GM18499 (cell line): ENCODE measurements around the gene UBL3.
A peak's percentile ranks its signal among the peaks of the same experiment; 100 is the strongest.

Experiments used
- ATAC-seq: cut with Tn5 transposase; IDR thresholded peaks from one replicate; pipeline ENCODE4 v1.9.1; 2021; ENCODE audit warnings: moderate number of reproducible peaks; ENCODE audit not compliant: insufficient read depth, unreplicated experiment

Gene UBL3

DNA sequence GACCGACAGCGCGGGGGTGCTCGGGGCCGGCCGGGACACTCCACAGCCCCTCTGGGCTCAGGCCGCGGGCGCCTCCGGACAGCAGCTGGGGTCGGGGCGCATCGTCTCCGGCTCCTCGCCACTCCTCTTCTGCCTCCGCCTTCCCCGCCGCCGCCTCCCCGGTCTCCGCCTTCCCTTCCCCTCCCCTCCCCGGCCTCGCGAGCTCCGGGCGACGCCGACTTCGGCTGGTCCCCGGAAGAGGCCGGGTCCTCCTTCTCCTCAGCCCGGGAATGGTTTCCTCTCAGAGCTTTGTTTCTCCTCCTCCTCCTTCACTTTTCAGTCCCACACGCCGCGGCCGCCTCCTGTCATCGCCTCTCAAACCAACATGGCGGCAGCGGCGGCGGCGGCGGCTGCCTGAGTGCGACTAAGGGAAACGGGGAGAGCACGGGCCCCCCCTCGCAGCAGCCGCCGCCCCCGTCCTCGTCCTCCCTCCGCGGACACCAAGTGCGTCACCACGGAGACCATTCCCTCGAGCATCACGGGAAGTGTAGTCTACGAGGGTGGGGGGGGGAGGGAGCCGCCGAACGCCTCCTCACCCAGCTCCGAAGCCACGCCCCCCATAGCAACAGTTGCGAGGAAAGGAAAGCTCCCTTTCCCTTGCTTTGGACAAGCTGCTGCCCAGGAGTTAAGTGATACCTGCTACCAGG is at the start of gene UBL3:
UBL3 (minus strand) TSS at position 405 of the 686 bp plus-strand sequence. CDS start 1,079 bp downstream, outside the sequence.
- peak; percentile 34 for ATAC-seq

DNA sequence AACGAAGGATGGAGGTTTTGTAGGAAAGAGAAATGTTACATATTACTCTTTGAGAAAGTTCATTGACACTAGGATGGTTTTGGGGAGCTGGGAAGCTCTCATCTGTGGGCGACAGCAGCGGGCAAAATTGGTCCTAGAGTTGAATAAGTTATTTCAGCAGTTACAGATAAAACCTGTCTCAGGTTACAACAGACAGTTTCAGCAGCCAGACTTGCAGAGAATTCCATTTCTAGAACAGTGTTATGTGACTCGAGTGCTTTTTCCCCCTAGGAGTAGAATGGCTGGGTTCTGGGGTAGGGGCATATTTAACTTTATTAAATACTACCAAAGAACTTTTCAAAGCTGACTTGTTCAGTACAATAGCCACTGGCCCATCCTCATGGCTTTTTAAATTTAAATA is 46.7 kb upstream of the UBL3 start:
- no peak for ATAC-seq

- no peak for ATAC-seq
Measured at GRCh38 chr13:29893438-29893837, 43.0 kb upstream of the UBL3 start.

DNA sequence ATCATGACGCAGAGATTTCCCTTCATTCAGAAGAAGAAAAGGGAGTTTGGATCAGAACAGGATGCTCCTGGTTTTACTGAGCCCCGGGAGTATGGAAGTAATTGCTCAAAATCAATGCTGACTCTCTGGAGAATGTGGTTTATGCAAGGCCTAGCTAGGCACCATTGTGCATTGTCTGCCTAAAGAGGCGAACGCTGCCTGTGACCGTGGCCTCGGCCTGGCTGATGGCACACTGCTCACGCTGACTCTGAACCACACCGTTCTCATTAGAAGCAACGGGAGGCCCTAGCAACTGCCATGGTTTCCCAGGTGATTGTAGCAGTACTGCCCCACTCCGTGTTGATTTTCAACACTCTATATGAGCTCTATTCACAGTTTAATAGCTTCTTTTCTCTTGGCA is 41.7 kb upstream of the UBL3 start:
- no peak for ATAC-seq

GRCh38 chr13:29889111-29889510 is 38.7 kb upstream of the UBL3 start:
- ATAC-seq: no peak

DNA sequence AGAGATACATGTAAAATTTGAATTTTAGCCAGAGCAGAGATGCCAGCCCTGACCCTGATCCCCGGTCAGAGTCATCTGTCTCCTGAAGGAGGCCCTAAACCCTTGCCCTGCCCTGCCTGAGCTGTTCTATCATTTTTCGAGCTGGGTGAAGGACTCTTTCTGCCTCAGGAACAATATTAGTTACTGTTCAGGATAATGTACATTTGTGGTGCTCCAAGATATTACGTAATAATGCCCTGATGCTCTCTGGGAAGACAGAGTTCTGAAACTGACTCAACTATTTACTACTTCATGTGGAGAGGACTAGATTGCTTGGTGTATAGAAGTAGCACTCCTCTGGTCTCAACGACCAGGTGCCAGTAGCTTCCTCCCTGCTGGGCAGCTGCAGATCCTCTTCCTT is 37.9 kb upstream of the UBL3 start:
- no peak for ATAC-seq

DNA sequence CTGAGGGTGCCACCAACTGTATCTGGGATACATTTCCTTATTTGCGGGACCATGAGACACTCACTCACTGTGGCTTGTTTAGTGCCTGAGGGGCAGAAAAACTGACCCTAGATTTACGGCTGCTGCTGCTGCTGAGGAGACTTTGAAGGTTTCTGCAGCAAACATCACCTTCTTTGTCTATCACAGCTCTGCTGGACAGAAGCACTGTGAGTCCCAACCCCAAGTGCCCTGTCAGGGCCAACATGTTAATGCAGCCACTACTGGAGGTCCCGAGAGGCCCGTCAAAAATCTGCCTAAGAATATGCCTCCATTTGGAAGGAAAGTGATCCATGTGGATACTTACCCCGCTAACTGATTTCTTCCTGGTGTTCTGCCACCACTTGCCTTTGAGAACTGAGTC is 37.3 kb upstream of the UBL3 start:
- ATAC-seq: no peak

DNA sequence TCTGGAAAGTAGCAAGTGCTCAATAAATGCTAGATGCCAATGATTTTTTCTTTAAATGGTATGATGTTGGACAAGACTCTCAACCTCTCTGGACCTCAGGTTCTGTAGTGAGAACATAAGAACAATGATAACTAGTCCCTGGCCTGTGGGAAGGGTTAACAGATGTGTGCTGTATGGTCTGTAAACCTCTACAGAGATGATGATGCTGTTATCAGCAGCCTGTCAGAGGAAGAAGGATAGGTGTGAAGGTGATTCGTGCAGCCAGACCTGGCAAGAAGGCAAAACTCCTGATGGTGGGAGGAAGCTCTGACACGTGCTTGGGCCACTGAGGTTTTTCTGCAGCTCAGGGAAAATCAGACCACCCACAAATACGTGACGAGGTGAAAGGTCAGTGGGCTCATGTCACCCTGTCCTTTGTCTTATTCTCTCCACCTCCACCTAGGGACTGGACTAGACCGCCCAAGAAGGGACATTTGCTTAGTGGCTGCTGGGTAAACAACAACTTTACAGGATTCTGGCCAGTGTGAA is 36.7 kb upstream of the UBL3 start:
- no peak for ATAC-seq

DNA sequence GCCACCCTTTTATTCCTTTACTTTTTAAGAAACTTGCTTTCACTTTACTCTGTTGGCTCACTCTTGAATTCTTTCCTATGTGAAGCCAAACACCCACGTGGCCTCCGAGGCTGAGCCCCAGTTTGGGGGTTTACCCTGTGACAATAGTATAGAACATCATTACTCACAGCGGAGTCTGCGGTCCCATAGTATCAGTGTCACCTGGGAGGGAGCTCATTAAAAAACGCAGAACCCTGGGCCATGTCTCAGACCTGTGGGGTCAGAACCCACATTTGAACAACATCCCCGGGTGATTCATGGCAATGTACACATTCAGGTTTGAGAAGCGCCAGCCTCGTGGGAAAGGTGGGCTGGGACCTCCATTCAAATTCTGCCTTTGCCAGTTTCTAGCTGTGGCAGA is 36.0 kb upstream of the UBL3 start:
- no peak for ATAC-seq

DNA sequence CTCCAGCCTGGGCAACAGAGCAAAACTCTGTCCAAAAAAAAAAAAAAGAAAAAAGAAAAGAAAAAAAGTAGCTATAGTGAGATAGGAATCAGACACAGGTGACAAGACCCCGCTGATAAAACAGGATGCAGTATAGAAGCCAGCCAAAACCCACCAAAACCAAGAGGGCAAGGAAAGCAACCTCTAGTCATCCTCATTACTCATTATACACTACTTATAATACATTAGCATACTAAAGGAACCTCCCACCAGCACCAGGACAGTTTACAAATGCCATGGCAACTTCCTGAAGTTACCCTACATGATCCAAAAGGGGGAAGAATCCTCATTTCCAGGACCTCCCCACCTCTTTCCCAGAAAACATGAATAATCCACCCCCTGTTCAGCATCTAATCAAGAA is 35.6 kb upstream of the UBL3 start:
- ATAC-seq: no peak

DNA sequence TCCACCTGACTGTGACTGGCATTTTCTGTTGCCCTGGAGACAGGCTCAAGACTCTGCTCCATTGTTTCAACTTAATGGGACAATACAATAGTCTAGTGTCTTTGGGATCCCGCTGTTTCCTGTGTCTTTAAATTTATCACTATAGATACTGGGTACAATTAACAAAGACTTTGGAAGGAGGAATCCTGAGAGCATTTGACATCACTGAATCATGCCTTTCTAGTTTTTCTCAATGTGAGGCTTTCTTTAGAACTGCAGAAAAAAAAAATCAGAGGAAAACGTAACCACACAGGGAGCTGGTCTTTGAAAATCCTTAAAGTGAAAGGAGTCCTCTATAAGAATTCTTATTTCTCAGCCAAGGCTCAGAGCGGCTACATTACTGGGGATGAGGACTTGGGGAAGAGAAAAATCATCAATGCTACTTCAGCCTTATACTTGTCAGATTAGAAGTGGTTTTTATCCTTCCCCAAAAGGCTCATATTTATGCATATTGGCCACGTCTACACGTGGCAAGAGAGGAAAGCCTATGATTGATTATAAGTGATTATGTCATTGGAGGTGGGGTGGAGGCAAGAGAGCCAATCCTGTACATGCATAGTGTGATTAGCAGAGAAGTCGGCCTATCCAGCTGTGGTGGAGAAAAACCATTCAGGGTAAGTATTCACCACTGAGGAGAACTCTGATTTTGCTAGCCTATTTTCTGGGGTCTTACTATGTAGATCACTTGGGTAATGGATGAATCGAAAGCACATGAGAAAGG is 34.4 kb upstream of the UBL3 start:
- ATAC-seq: no peak

- ATAC-seq: no peak
Measured at GRCh38 chr13:29883941-29884518, 33.6 kb upstream of the UBL3 start.

DNA sequence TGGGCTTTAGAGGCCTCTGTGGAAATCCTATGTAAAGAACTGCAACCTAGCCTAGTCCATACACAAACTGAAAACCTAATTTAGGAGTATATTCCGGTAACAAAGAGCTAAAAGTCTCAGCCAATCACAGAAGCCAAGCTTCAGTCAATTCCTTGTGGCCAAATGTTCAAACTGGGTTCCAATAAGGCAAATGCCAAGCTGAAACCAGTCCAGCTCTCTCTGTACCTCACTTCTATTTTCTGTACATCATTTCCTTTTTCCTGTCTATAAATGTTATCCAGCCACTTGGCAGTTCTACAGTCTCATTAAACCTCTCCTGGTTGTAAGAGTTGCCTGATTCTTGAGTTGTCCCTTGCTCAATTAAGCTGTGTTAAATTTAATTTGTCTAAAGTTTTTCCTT is 31.7 kb upstream of the UBL3 start:
- no peak for ATAC-seq

DNA sequence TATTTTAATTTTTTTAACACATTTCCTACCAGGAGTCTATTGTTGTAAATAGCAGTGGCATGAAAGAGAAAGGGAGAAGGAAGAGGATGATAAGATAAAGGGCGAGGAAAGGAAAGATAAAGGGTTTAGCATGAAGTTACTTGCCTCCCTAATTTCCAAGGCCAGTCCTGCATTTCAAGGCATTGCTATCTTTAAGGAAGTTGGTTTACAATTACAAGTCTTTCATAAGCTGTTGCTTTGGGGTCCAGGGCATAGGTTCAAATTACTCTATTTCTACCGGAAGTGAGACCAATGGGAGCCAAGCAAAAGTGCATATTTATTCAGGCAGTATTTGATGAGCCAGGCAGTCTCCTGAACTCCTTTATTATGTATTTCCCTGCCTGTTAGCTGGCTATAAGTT is 27.7 kb upstream of the UBL3 start:
- ATAC-seq: no peak

- no peak for ATAC-seq
Measured at GRCh38 chr13:29877456-29878078, 27.1 kb upstream of the UBL3 start.

- no peak for ATAC-seq
Measured at GRCh38 chr13:29875646-29876045, 25.2 kb upstream of the UBL3 start.

GRCh38 chr13:29868581-29868980 is 18.2 kb upstream of the UBL3 start:
- no peak for ATAC-seq

GRCh38 chr13:29865934-29866333 is 15.5 kb upstream of the UBL3 start:
- no peak for ATAC-seq

DNA sequence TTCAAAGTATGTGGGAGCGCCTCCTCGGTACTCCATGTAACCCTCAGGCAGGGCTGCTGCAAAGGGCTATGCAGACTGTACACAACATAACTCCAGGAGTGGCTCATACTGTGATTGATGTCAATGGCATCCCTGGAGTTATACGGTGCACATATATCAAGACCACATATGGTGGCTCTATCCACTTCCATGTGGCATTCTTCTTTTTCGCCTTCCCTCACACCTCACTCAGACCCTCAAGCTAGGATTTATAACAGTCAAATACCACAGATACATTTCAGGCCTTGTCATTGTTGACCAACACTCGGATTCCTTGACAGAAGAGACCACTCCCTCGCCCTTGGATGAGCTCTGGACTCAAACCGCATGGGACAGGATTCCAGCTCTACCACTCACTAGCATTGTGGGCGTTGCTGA is 11.3 kb upstream of the UBL3 start:
- ATAC-seq: no peak

DNA sequence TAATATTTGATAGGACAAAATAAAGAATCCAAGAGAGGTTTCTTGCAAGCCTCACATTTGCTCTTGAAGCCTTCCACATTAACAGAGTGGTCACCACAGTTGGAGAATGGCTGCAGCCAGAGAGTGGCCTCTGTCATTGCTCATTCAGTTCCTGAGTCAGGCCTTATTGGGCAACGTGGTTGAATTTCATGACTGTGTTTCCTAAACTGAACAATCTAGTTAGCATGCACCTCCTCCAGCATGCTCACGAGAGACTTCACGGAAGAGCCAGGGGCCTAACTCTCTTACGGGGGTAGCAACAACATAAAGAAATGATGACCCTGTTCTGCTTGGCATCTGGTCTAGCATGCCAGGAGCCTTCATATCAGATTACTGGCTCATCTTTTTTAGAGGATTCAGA is 9.6 kb upstream of the UBL3 start:
- no peak for ATAC-seq

- ATAC-seq: no peak
Measured at GRCh38 chr13:29858667-29859066, 8.2 kb upstream of the UBL3 start.
